NCI-H1417 treated with DMSO at 0.1 percent for 48 hours (cell line): ENCODE measurements around the gene SUSD3.
"Not testable (repeated sequence)": the region's sequence is repeated elsewhere in the genome, so short reads cannot be mapped to it uniquely, and the experiment has no call there.

Source experiments
- DNase-seq: peaks from one replicate; lab custom pipeline; 2025; lab: John Stamatoyannopoulos, UW

SUSD3 gene

DNA sequence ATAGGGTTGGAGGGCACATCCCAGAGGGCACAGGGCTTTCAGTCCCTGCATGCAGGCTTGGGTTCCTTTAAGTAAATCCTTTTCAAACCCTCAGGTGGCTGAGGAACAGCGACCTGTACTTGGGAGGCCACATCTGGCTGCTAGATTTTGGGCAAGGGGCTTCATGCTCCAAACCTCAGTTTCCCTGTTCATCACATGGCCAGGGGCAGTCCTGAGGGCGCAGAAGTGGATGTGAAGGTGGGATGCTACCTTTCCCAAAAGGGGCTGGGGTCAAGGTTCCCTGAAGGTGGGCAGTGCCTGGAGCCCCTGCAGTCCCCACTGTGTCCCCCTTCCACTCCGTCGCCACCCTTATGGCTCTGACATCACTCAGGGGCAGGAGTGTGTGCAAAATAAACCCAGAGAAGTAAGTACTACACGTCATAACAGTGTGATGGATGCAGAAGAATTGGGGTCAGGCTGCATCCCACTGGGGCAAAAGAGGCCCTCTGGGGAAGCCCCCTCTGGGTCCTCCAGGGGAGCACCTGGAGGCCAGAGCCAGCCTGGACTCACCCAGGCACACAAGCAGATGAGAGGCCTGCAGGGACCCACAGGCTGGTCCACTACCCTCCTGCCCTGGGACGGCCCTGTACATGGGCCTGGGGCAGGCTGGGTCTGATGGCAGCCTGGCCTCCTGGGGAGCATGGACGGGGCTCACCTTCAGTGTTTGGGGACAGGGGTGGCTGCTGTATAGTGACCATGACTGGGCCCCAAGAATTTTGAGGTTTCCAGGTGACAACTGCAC lies 35.6 kb downstream of the SUSD3 start:
- no peak for DNase-seq

DNA sequence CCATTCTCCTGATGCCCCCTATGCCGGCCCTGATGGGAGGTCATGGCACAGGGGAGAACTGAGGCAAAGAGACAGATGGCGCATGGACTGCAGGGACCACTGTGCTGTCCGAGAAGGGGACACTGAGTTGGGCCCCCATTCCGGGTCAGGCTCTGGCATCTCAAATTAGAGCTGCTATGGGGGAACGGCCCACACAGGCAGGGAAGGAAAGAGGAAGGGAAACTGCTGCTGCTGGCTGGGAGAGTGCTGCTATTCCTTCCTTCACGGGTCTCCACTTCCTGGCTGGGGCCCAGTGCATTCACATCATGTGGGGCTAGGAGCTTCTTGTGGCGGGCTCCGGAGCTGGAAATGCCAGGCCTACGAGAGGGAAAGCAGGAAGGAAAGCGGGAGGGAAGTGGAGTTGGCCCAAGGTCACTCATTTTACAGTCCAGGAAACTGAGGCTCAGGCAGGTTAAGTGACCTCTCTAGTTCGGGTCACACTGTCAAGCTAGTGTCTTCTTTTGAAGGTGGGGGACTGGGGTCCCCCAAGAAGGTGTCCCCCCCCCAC lies 36.2 kb downstream of the SUSD3 start:
- no peak for DNase-seq

DNA sequence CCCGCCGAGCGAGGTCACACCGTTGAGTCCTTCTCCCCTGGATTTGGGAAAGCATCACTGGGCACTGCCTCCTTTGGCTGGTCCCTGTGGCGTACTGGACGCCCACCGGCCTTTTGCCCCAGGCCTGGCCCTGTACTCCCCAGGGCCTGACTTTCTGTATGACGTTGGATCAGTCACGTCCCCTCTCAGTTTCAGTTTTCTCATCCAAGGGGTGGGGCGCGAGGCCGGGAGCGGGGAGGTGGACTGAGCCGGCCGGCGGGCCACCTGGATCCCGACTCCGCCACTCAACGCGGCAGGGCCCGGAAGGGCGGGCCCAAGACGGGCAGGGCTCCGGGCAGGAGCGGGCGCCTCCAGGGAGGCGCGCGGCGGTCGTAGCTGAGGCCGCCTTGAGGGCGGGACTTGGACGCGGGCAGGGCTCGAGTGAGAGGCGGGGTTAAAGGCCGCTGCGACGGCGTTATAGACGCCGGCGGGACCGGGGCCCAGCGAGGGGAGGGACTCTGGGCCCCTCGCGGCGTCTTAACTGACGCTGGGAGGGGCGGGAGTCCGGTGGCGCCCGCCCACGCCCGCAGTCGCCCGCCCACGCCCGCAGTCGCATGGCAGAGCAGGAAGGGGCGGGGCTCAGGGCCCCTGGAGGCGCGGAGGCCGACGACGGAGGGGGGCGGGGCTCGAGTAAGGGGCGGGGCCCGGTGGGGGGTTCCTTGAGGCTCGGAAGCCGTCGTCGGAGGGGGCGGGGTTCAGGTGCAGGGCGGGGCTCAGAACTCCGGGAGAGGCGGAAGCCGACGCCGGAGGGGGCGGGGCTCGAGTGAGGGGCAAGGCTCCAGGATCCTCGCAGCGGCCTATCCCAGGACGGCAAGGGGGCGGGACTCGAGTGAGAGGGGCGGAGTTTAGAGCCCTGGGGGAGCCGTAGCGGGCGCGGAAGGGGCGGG lies 37.0 kb downstream of the SUSD3 start:
- DNase-seq: peak; percentile 98

DNA sequence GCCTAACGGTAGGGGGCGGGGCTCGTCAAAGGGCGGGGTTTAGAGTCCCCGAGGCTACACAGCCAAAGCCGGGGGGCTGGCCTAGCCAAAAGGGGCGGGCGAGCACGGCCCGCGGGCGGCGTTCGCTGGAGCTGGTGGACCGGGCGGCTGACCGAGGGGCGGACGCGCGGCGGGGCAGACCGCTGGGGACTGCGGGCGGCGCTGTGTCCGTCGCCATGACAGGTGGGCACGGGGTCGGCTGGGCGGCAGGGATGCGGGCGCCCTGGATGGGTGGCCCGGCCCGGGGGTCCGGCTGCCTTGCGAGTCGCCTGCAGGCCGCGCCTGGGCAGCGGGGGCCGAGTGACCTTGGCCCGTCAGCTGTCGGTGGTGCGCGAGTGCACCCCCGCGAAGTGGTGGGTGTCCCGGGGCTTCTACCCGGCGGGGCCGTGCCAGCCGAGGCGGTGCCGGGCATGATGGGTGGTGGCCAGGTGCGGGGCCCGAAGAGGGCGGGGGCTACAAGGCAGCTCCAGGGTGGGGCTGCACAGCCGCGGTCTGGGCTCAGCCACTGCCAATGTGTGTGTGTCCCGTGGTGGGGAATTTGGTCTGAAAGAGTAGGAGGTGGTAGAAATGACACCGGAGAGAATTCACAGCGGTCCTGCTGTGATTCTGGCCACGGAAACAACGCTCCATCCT lies 37.8 kb downstream of the SUSD3 start, which contains the start of gene CARD19:
Gene CARD19 (plus strand): TSS at position 87 of the 672 bp plus-strand sequence. CDS start 129 bp downstream, at position 216.
- no peak for DNase-seq

DNA sequence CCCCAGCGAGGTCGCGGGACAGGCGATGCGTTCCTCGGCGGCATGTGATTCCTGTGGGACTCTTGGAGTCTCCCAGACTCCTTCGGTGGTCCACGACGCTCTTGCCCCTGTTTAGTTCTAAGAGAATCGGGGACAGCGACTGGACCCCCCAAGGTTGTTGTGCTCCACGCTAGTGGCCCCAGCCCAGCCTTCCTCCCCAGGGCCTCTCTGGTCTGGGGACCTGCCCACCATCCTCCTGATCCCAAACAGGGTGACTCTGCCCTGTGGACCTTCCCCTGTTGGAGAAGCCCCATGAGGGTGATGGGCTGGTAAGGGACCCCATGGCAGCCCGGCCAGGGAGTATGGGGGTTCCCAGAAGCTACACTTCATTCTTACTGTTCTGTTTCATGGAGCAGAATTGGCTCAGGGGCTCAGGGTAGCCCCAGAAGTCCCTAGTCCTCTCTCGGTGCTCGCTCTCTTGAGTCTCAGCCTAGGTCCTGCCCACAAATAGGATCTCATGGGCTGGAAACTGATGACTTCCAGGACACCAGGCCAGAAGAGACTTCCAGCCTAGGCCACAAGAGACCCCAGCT lies 38.4 kb downstream of the SUSD3 start:
- DNase-seq: no peak

- no peak for DNase-seq
These were observed 39.2 kb downstream of the SUSD3 start for GRCh38 chr9:93097511-93098201.

- DNase-seq: no peak
These were observed 39.9 kb downstream of the SUSD3 start for GRCh38 chr9:93098236-93098946.

GRCh38 chr9:93099551-93100275 lies 41.2 kb downstream of the SUSD3 start:
- DNase-seq: no peak

DNA sequence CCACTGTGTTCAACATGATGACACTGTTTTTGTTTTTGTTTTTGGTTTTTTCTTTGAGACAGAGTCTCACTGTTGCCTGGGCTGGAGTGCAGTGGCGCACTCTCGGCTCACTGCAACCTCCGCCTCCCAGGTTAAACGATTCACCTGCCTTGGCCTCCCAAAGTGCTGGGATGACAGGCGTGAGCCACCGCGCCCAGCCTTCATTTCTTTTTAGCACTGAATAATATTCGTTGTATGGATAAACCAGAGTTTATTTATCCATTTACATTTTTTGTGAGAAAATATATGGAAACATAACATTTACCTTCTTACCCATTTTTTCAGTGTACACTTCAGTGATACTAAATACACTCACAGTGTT lies 41.8 kb downstream of the SUSD3 start:
- no peak for DNase-seq

- DNase-seq: not testable (repeated sequence)
These were observed 42.6 kb downstream of the SUSD3 start for GRCh38 chr9:93101086-93101485.

DNA sequence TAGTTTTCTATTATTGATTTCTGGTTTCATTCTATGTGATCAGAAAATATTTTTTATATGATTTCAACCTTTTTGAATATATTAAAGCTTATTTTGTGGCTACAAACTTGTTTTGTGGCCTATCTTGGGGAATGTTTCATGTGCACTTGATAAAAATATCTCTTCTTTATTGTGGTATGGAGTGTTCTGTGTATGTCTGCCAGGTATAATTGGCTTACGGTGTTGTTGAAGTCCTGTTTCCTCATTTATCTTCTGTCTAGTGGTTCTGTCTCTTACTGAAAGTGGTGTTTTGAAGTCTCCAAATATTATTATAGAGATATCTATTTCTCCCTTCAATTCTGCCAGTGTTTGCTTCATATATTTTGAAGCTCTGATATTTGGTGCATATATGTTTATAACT lies 47.1 kb downstream of the SUSD3 start:
- DNase-seq: no peak

DNA sequence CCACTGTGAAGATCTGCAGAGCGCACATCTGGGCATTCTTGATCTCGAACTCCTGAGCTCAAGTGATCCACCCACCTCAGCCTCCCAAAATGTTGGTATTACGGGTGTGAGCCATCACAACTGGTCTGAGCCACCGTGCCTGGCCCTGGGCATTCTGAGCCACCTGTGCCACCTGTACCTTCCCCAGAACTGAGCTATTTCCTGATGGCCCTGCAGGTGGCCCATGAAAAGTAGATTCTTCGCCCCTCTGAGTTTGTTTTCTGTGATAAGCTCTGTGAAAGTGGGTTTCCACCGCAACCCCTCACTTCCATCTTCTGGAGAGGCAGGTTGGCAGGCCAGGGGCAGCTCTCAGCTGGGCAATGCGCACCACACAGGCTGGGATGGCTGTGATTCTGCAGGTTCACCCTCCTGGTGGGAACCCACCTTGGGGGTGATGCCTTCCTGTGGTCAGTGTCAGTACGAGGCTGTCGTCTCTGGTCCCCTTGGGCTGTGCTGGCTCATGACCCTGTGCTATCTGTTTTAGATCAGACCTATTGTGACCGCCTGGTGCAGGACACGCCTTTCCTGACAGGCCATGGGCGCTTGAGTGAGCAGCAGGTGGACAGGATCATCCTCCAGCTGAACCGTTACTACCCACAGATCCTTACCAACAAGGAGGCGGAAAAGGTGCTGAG lies 48.8 kb downstream of the SUSD3 start:
- DNase-seq: no peak

DNA sequence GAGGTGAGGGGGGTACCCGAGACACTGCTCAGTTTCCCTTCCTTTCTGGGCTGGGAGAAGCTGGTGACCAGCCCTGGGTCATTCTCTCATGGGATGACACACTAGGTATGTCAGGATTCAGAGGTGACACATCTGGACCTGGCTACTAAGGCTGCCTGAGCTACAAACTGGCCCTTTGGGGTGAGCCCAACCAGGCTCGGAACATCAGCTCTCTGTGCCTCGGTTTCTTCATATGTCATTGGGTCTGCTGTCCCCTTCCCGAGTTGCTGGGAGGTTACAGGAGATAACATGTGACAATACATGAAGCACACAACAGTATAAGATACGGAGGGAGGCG lies 49.3 kb downstream of the SUSD3 start:
- DNase-seq: no peak

DNA sequence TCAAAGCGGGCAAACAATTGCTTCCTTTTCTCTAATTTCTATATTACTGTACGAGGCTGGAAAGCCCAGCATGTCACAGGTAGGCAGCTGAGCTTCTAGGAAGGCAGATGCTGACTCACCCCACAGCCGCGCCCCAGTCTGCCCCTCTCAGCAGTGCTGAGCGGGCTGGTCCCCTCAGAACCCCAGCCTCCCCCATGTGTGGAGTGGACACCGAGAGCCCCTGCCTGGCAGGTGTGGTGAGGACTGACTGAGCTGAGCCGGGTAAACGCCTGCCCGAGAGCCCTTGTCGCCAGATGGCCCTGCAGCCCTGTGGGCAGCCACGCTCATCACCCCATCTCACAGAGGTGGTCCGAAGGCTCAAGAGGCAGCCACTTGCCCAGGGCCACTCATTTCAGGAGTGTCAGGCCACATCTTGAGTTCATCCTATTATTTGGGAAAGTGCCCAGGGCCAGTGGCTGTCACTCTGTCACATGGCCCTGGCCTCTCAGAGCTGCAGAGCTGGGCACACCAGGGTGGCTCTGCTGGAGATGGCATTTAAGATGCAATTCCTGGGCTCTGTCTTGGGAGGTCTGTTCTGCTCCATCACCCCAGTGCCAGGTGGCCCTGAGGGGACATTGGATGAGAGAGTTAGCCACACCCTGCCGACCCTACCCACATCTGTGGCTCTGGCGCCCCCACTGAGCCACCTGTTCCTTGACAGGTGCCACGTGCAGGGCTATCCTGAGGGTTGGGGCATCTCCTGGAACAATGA lies 50.0 kb downstream of the SUSD3 start:
- no peak for DNase-seq

GRCh38 chr9:93110311-93110855 lies 51.9 kb downstream of the SUSD3 start:
- no peak for DNase-seq

DNA sequence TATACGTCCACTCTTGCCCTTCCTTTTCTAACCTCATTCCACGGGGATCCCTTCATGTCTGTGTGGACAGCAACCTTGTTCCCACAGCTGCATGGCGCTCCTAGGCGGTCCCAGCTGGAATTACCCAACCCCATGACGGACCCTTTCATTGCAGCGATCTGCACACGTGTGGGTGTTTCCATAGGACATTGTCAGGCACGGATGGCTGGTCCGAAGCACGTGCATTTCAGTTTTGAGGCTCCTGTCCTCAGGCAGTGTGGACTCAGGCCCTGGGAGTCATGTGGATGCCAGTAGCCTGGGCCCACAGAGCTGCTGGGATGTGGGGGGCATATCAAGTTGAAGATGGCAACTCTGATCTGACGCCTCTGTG lies 52.5 kb downstream of the SUSD3 start:
- no peak for DNase-seq

DNA sequence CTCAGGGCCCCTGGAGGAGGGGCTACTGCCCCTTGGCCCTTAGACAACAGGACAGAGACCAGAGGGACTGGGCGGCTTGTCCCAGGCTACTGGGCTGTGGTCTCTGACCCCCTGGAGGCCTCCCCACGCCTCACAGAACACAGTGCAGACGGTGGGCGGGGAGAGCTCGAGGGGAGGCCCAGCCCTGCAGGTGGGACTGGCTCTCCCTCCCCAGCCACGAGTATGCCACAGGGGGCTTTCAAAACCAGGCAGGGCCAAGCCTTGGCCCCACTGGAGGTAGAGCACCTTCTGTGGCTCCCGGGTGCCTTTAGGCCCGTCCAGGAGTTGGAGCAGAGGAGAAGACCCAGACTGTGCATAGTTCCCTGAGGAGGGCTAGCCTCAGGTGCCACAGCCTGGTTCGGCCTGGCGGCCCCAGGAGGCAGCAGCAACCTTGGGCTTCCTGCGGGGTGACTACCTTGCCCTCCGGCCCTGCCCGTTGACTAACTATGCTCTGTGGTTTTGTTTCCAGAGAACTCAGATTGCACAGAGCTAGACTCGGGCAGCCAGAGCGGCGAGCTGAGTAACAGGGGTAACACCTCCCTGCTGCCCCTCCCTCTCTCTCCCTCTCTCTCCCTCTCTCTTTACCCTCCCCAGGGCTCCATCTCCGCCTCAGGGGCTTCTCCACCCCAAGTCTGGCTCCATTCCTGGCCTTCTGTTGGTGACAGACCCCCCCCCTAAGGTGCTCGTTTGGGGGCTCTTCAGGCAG lies 53.0 kb downstream of the SUSD3 start:
- no peak for DNase-seq
